T-helper 22 cell (primary cell): ENCODE data around the gene GBP5.
"Not testable (repeated sequence)": the region's sequence is repeated elsewhere in the genome, so short reads cannot be mapped to it uniquely, and the experiment has no call there.

Experiments used
- DNase-seq: peaks from one replicate; pipeline ENCODE4 v3.0.0-alpha.2; 2020; ENCODE audit warnings: low read depth

Gene GBP5

GRCh38 chr1:89272269-89273041 is at the start of gene GBP5:
TSS of gene GBP5 (minus strand) at chr1:89272860. CDS start at chr1:89269555, 3,305 bp downstream.
- peak; percentile 25 for DNase-seq

GRCh38 chr1:89322402-89322801 is 49.7 kb upstream of the GBP5 start:
- no peak for DNase-seq

- DNase-seq: no peak
Observed at GRCh38 chr1:89312572-89312971, 39.9 kb upstream of the GBP5 start.

- no peak for DNase-seq
Observed at GRCh38 chr1:89311757-89312156, 39.1 kb upstream of the GBP5 start.

GRCh38 chr1:89310976-89311375 is 38.3 kb upstream of the GBP5 start:
- no peak for DNase-seq

- no peak for DNase-seq
Observed at GRCh38 chr1:89310505-89310904, 37.8 kb upstream of the GBP5 start.

- no peak for DNase-seq
Observed at GRCh38 chr1:89309828-89310227, 37.2 kb upstream of the GBP5 start.

- no peak for DNase-seq
Observed at GRCh38 chr1:89306273-89306672, 33.6 kb upstream of the GBP5 start.

GRCh38 chr1:89305493-89305892 is 32.8 kb upstream of the GBP5 start:
- no peak for DNase-seq

- DNase-seq: no peak
Observed at GRCh38 chr1:89304572-89305230, 32.0 kb upstream of the GBP5 start.

- no peak for DNase-seq
Observed at GRCh38 chr1:89302697-89303332, 30.2 kb upstream of the GBP5 start.

- not testable (repeated sequence) for DNase-seq
Observed at GRCh38 chr1:89299739-89300463, 27.2 kb upstream of the GBP5 start.

- no peak for DNase-seq
Observed at GRCh38 chr1:89298461-89298860, 25.8 kb upstream of the GBP5 start.

GRCh38 chr1:89295187-89295586 is 22.5 kb upstream of the GBP5 start:
- no peak for DNase-seq

GRCh38 chr1:89291276-89291675 is 18.6 kb upstream of the GBP5 start:
- no peak for DNase-seq

- no peak for DNase-seq
Observed at GRCh38 chr1:89288051-89288340, 15.3 kb upstream of the GBP5 start.

- no peak for DNase-seq
Observed at GRCh38 chr1:89287181-89288050, 14.8 kb upstream of the GBP5 start.

GRCh38 chr1:89286549-89287180 is 14.0 kb upstream of the GBP5 start:
- DNase-seq: no peak

GRCh38 chr1:89285745-89286380 is 13.2 kb upstream of the GBP5 start:
- DNase-seq: no peak

GRCh38 chr1:89284078-89284763 is 11.6 kb upstream of the GBP5 start:
- not testable (repeated sequence) for DNase-seq
